Measurements from ENCODE around the gene DPP6.

- TF ChIP-seq, protein P1, sequence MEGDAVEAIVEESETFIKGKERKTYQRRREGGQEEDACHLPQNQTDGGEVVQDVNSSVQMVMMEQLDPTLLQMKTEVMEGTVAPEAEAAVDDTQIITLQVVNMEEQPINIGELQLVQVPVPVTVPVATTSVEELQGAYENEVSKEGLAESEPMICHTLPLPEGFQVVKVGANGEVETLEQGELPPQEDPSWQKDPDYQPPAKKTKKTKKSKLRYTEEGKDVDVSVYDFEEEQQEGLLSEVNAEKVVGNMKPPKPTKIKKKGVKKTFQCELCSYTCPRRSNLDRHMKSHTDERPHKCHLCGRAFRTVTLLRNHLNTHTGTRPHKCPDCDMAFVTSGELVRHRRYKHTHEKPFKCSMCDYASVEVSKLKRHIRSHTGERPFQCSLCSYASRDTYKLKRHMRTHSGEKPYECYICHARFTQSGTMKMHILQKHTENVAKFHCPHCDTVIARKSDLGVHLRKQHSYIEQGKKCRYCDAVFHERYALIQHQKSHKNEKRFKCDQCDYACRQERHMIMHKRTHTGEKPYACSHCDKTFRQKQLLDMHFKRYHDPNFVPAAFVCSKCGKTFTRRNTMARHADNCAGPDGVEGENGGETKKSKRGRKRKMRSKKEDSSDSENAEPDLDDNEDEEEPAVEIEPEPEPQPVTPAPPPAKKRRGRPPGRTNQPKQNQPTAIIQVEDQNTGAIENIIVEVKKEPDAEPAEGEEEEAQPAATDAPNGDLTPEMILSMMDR (IDR thresholded peaks at IDR 0.05) = no peak
- no peak for TF ChIP-seq EZH2phosphoT487 (IDR thresholded peaks at IDR 0.05)
Observed at GRCh38 chr7:154735766-154736165, 683.6 kb downstream of the DPP6 start.

All from neural progenitor cell (in vitro differentiated cells).